ENCODE results near the gene ZNF26.
A peak's percentile ranks its signal among the peaks of the same experiment; 100 is the strongest.
"Not testable (repeated sequence)": the region's sequence is repeated elsewhere in the genome, so short reads cannot be mapped to it uniquely, and the experiment has no call there.

Gene ZNF26

DNA sequence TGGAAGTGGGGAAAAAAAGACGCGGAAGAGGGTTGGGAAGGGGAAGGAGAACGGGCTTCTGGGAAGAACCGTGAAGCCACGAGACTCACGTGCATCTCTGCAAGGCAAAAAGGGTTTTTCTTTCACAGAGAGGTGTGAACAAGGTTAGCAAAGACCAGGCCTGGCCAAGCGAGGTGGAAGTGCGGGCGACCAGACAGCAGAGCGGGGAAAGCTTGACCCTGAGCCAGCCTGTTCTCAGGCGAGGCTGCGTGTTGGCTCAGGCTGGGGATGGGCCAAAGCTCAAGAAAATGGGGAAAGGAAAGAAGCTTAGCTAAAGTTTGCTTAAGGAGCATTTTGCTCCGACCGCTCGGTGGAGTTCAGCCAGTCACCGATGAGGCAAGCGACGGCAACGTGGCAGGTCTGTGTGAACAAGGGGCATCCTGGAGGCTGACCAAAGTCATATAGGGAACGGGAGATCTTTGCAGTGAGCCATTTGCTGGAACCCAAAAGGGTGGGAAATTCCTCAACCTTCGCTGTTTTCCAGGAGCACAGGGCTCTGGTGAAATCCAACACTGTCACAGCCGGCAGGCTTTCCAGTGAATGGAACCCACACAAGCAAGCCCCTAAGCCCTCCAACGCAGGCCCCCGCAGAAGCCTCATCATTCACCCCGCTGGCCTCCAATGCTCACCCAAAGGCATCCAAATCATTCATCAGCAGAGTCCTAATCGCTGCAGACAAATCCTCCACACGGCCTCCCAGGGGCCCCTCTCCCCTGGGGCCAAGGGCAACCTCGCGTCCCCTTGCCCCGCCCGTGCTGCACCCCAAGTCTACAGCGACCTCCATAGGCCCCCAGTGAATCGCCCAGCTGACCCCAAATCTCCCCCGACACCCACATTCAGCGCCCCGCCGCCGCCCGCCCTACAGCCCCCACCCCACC, 30.8 kb upstream of the ZNF26 start:
- DNase-seq = peak; percentile 14

DNA sequence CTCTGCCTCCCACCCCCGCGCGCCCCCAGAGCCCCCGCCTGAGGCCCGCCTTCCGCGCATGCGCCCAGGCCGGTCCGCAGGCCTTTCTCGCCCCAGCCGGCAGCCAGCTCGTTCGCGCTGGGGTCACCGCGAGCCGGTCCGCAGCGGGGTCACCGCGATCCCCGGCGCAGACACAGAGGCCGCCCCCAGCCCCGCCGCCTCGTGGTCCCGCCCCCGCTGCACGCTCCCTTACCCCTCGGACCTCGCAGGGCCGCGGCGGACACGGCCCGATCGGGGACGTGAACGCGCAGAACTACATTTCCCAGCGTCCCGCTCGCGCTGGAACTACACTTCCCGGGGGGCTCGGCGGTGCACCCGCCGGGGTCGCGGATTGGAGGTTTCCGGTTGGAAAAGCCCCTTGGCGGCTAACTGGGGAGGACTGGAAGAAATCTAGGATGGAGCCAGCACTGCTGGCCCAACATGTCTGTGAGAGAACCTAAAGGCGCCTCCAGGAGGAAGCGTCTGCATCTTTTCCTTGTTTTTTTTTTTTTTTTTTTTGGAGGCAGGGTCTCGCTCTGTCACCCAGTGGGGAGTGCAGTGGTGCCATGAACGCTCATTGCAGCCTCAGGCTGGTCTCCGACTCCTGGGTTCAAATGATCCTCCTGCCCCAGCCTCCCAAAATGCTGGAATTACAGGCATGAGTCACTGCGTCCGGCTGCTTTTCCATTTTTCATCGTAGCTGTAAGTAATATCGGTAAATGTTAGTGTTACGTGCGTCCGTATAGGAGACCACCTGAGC, 30.0 kb upstream of the ZNF26 start, which contains the start of gene ZNF605:
Gene ZNF605 (minus strand): TSS at position 296 of the 778 bp plus-strand sequence. CDS start 10,671 bp downstream, outside the sequence.
- peak; percentile 88 for DNase-seq

DNA sequence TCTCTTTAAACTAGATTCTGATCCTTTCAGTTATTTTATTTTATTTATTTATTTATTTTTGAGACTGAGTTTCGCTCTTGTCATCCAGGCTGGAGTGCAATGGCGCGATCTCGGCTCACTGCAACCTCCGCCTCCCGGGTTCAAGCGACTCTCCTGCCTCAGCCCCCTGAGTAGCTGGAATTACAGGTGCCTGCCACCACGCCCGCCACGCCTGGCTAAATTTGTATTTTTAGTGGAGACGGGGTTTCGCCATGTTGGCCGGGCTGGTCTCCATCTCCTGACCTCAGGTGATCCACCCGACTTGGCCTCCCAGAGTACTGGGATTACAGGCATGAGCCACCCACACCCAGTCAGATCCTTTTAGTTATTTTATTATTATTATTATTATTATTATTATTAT, 24.4 kb upstream of the ZNF26 start:
- DNase-seq = not testable (repeated sequence)

DNA sequence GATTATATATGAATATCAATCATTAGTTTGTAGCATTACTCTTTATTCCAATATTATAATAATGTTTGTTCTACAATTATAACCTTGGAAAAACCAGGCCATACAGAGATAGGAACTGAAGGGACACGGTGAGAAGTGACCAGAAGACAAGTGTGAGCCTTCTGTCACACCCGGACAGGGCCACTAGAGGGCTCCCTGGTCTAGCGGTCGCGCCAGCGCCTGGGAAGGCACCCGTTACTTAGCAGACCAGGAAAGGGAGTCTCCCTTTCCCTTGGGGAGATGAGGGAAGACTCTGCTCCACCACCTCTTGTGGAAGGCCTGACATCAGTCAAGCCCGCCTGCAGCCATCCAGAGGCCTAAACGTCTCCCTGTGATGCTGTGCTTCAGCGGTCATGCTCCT, 22.2 kb upstream of the ZNF26 start:
- DNase-seq = not testable (repeated sequence)

DNA sequence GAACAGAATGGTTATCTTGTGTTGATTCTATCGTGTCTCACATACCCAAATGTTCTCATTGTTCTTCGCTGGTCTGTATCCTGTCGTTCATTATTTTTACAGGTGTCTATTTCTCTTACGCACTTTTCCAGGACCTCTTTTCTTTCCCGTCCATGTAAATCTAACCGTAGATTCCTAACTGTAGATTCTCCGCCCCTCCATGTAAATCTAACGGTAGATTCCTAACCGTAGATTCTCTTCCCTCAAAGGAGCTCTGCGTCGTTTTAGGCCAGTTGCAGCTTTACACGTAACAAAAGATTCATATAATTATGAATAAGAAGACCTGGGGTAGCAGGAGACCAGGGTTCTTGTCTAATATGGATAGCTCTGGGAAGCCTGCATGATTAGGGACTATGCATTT, 20.4 kb upstream of the ZNF26 start:
- no peak for DNase-seq

DNA sequence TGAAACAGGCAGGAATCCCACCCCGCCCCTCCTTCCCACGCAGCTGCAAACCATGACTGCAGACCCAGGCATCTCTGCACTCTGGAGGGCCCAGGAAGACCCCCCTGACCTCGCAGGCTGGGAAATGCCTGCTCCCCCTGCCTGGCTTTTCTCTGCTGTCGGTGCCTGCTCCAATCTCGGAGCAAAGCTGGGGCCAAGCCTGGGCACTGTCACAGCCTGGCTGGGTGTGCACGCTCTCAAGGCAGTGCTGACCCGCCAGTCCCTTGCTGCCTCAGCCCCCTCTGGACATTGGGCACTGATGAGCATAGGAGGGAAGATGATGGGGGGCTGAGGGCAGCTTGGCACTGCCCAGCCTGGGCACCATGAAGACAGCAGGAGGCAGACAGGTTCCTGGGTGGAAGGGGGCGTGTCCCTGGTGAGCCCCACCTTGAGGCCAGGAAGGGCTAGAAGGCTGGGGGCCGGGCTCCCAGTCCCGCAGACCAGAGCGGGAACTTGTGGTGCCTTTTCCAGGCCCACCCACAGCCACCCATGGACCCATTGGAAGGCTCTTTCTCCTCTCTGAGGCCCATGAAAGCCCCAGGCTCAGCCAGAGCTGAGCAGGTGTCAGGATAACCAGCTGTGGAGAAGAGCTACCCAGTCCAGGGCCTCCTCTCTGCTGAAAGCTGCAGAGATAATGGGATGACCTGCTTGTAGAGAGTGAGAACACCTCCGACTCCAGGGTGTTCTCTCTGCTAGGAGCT, 19.3 kb upstream of the ZNF26 start:
- DNase-seq = no peak

DNA sequence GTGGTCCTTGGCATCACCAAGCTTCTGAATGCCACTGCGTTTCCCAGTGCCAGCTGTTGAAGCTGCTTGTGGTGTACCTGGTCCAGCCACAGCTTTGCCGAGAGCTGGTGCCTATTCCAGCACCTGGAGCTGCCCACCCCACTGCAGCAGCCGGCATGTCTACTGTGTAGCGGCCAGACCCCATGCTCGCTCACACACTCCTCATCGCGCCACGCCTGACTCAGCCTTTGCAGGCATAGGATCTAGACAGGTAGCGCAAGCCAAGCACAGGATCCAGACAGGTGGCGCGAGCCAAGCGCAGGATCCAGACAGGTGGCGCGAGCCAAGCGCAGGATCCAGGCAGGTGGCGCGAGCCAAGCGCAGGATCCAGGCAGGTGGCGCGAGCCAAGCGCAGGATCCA, 18.4 kb upstream of the ZNF26 start:
- no peak for DNase-seq

DNA sequence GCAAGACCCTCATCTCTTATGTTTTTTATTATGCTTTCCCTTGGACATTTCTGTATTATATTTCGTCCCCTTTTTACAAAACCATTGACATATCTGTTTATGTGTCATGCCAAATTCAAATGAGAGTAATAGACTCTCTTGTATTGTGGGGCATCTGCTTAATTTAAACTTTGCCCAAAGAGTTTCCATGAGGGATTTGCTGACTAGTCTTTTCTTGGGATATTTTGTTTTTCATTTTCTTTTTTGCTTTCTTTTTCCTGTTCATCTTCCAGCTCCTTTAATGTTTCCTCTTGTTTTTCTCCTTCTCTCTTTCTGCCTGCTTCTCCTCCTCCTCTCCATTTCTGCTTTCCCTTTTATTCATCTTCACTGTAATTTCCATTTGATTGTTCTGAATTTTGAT, 13.8 kb upstream of the ZNF26 start:
- no peak for DNase-seq

DNA sequence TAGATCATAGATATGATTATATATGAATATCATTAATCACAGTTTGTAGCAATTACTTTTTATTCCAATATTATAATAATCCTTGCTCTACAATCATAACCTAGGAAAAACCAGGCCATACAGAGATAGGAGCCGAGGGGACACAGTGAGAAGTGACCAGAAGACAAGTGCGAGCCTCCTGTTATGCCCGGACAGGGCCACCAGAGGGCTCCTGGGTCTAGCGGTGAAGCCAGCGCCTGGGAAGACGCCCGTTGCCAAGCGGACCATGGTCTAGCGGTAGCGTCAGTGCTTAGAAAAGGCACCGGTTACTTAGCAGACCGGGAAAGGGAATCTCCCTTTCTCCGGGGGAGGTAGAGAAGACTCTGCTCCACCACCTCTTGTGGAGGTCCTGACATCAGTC, 9.3 kb upstream of the ZNF26 start:
- not testable (repeated sequence) for DNase-seq

DNA sequence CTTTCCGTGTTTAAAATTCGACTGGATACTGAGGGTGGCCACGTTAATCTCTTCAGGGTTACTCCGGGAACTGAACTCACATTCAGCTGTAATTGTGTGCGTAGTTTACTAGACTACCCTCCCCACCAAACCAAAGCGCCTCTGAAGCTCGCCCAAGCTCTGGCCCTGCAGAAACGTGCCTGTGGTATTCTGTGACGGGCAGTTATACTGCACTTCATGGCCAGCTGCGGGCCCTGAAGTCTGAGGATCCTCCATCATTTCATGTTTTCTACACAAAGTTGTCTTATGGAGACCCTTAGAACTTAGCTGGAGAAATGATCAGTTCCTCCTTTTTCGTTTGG, 688 bp downstream of the ZNF26 start:
- DNase-seq = peak; percentile 21

DNA sequence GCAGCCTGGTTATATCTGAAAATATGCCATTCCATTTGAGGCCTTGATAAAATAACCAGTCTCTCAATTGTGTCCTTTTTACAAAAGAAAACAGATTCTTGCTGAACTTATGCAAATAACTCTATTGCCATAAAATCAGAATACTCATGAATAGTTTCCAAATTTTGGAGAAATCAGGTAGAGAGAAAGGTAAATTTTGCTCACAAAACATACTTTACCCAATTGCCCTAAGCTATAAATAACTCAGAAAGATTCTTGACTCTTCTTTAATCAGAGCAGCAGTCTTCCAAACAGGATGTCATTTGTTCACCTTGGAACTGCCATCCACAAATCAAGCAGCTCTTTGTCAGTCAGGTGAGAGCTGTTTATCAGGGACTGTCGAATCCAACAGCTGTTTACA, 12.6 kb downstream of the ZNF26 start:
- no peak for DNase-seq

DNA sequence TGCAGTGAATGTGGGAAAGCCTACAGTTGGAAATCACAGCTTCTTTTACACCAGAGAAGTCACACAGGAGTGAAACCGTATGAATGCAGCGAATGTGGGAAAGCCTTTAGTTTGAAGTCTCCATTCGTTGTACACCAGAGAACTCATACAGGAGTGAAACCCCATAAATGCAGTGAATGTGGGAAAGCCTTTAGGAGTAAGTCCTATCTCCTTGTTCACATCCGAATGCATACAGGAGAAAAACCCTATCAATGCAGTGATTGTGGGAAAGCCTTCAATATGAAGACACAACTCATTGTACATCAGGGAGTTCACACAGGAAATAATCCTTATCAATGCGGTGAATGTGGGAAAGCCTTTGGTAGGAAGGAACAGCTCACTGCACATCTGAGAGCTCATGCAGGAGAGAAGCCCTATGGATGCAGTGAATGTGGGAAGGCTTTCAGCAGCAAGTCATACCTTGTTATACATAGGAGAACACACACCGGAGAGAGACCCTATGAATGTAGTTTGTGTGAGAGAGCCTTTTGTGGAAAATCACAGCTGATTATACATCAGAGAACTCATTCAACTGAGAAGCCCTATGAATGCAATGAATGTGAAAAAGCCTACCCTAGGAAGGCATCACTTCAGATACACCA, 24.6 kb downstream of the ZNF26 start:
- DNase-seq = no peak

DNA sequence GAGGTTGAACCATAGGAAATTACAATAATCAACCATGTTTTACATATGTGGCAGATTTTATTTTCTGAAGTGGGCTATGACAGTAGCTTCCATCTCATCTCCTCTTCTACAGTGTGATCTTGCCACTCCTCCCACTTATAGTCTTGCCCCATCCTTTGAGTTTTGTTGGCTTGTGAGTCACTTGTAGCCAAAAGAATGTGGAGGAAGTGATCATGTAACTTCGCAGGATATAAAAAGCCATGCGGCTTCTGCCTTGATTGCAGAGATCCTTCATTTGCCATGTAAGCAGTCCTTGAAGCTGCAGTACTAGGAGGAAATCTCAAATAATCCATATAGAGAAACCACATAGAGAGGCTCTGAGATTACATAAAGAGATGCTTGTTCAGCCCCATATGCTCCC, 37.4 kb downstream of the ZNF26 start:
- no peak for DNase-seq

DNA sequence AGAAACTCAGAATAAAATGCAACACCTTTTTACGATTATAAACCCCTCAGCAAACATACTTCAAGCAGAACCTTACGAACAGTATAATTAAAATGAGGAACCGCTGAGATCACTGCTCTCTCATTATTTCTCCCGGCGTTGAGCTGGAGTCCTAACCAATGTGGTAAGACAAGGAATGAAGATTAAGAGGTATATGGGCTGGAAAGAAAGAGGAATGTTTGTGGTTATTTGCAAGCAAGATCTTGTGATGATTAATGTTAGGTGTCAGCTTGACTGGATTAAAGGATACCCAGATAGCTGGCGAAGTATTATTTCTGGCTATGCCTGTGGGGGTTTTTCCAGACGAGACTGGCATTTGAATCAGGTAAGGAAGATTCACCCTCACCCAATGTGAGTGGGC, 40.8 kb downstream of the ZNF26 start:
- DNase-seq = no peak

DNA sequence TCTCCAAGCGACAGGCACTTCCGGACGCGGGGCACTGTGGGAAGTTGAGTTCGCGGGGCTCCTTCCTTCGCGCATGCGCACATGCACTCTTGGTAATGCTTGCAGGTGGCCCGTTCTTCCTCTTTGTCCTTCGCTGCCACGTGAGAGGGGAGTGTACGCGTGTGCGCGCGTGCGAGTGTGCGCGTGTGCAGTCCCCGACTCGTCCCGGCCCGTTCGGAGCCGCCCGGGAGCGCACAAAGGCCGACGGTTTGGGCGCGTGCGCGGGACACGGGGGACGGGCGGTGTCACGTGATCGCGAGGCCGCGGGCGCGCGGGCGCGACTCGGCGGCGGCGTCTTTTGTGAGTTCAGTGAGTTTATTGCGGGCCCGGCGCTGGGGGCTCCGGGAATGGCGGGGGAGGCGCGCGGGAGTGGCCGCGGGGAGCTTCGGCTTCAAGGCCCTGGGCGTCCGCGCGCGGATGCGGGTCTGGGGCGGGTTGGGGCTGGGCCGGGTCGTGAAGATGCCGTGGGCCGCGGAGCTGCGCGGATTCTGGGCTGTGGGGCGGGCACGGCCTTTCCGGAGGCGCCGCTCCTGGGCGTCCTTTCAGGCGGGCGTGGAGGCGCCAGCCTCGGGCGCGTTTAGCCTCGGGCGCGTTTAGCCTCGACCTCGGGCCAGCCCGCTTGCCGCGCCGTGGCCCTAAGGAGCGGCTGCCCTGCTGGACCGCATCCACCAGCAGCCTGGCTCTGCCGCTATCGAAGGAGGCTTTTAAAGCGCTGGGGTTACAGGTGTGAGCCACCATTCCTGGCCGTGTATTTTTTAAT, 51.2 kb downstream of the ZNF26 start, which contains the start of gene ZNF84:
Gene ZNF84 (plus strand): TSS at position 303 of the 799 bp plus-strand sequence. CDS start 3,959 bp downstream, outside the sequence.
- DNase-seq = peak; percentile 97

DNA sequence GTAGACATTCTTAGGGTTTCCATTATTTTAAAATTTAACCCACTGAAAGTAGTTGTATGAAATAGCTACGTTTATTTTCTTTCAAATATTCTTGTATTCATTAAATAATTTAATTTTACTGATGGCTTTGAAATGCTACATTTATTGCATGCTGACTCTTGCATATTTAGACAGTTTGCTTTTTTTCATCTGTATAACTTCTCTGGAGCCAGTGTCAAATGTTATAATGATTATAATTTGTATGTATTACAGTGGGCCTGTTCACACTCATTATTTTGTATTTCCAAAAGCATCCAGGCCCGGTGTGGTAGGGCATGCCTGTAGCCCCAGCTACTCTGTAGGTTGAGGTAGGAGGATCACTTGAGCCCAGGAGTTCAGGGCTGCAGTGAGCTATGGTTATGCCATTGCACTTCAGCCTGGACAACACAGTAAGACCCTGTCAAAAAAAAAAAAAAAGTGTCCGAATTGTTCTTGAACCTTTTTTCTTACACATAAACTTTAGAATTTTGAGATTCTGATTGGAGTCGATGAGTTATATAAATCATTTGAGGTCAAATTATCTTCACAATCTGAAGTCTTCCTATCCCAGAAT, 52.0 kb downstream of the ZNF26 start:
- DNase-seq = no peak

DNA sequence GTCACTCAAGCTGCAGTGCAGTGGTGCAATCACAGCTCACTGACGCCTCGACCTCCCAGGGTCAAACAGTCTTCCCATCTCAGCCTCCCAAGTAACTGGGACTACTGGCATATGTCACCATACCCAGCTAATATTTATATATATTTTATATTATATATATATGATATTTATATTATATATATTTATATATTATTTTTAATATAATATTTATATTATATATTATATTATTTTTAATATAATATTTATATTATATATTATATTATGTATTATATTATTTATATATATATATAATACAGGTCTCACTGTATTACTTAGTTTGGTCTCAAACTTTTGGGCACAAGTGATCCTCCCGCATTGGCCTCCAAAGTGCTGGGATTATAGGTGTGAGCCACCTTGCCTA, 60.5 kb downstream of the ZNF26 start:
- DNase-seq = no peak

DNA sequence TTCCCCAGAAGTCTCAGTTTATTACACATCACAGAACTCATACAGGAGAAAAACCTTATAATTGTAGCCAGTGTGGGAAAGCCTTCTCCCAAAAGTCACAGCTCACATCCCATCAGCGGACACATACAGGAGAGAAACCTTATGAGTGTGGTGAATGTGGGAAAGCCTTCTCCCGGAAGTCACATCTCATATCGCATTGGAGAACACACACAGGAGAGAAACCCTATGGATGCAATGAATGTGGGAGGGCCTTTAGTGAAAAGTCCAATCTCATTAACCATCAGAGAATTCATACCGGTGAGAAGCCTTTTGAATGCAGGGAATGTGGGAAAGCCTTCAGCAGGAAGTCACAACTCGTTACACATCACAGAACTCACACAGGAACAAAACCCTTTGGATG, 71.3 kb downstream of the ZNF26 start:
- no peak for DNase-seq

DNA sequence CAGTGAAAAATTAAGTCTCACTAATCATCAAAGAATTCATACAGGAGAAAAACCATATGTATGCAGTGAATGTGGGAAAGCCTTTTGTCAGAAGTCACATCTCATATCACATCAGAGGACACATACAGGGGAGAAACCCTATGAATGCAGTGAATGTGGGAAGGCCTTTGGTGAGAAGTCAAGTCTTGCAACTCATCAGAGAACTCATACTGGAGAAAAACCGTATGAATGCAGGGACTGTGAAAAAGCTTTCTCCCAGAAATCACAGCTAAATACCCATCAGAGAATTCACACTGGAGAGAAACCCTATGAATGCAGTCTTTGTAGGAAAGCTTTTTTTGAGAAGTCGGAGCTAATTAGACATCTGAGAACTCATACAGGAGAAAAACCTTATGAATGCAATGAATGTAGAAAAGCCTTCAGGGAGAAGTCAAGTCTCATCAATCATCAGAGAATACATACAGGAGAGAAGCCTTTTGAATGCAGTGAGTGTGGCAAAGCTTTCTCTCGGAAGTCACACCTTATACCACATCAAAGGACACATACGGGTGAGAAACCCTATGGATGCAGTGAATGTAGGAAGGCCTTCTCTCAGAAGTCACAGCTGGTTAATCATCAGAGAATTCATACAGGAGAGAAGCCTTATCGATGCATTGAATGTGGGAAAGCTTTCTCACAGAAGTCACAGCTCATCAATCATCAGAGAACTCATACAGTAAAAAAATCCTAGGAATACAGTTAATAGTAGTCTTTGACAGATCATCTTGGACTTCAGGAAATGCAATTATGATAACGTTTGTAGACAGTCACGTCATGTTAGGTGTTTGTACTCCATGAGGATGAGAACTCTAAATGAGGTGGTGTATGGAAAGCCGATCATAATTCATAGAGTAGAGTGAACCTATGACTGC, 72.3 kb downstream of the ZNF26 start:
- no peak for DNase-seq

DNA sequence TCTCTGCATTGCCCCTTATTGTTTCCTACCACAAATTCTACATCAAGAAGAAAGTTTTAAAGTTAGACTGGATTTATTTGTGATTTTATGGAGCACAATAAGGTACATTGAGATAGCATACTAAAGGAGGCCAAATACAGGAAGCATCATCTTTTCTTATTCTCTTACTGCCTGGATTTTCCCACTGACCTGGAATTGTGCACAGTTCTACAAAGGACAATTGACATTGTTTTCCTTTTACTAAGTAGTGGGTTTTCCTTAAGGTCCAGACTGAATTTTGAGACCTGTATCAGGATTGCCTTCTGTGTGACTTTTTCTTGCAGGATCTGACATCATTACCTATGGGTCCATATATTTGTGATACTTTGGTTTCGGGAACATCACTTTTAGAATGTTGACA, 75.8 kb downstream of the ZNF26 start:
- no peak for DNase-seq
